Mucosa of gallbladder (tissue), 1 donor: ENCODE data around the gene IL34. TPM values are rescaled to one million over a fixed set of nuclear protein-coding genes. Genes with fewer than 3 reads are reported as not detected.
A peak's percentile ranks its signal among the peaks of the same experiment; 100 is the strongest.
"Not testable (repeated sequence)": the region's sequence is repeated elsewhere in the genome, so short reads cannot be mapped to it uniquely, and the experiment has no call there.

ENCODE experiments used
- DNase-seq: peaks from one replicate; pipeline ENCODE4 v3.0.0-alpha.2; 2020; ENCODE audit warnings: low spot score
- total RNA-seq: library from RNA; stranded (reverse); gene quantifications from one replicate; pipeline ENCODE4 v1.2.1, GENCODE V29; 2021
- donor health status: DM: no; HTN: no; CAD: no.

IL34 gene
- 3.5 TPM for total RNA-seq

- no peak for DNase-seq
These were observed at the start of gene IL34 for GRCh38 chr16:70646260-70647241. IL34 (plus strand) TSS chr16:70646559; CDS start chr16:70646948, 389 bp downstream.

- no peak for DNase-seq
These were observed 49.1 kb upstream of the IL34 start for GRCh38 chr16:70597135-70597835.

GRCh38 chr16:70598937-70599503, 47.3 kb upstream of the IL34 start:
- DNase-seq = no peak

- DNase-seq = no peak
These were observed 45.6 kb upstream of the IL34 start for GRCh38 chr16:70600730-70601129.

- DNase-seq = no peak
These were observed 44.5 kb upstream of the IL34 start for GRCh38 chr16:70601576-70602575.

- DNase-seq = no peak
These were observed 43.5 kb upstream of the IL34 start for GRCh38 chr16:70602831-70603230.

- no peak for DNase-seq
These were observed 41.7 kb upstream of the IL34 start for GRCh38 chr16:70604407-70605282.

- DNase-seq = no peak
These were observed 41.1 kb upstream of the IL34 start for GRCh38 chr16:70605283-70605657.

- DNase-seq = no peak
These were observed 37.8 kb upstream of the IL34 start for GRCh38 chr16:70608521-70608920.

- DNase-seq = peak; percentile 37
These were observed 35.8 kb upstream of the IL34 start for GRCh38 chr16:70610273-70611223.

GRCh38 chr16:70611224-70611598, 35.1 kb upstream of the IL34 start:
- no peak for DNase-seq

GRCh38 chr16:70611785-70612303, 34.5 kb upstream of the IL34 start:
- no peak for DNase-seq

- DNase-seq = no peak
These were observed 33.4 kb upstream of the IL34 start for GRCh38 chr16:70612931-70613330.

- no peak for DNase-seq
These were observed 32.0 kb upstream of the IL34 start for GRCh38 chr16:70614208-70614951.

- DNase-seq = no peak
These were observed 30.4 kb upstream of the IL34 start for GRCh38 chr16:70615945-70616344.

GRCh38 chr16:70621864-70622263, 24.5 kb upstream of the IL34 start:
- not testable (repeated sequence) for DNase-seq

GRCh38 chr16:70627696-70628095, 18.7 kb upstream of the IL34 start:
- no peak for DNase-seq
